Mucosa of rectum (tissue), 2 donors: Measurements from ENCODE around the gene IGSF21.

Experiments
- H3K27ac ChIP-seq, 2 donors: one replicate each; pipeline ENCODE4 v1.7.0; 2013; ENCODE audit warnings: inconsistent platforms in 2 of 2, low read depth in 2 of 2, low read length in 2 of 2
- H3K27me3 ChIP-seq, 2 donors: one replicate each; pipeline ENCODE4 v1.7.0; 2013; ENCODE audit warnings: low read length in 2 of 2; ENCODE audit not compliant: control insufficient read depth in 2 of 2, insufficient read depth in 2 of 2
- H3K36me3 ChIP-seq, 2 donors: one replicate each; pipeline ENCODE4 v1.7.0; 2013; ENCODE audit warnings: low read length in 2 of 2; ENCODE audit not compliant: control insufficient read depth in 2 of 2, insufficient read depth in 2 of 2
- H3K4me1 ChIP-seq, 2 donors: one replicate each; pipeline ENCODE4 v1.7.0; 2013; ENCODE audit warnings: low read length in 2 of 2, mild to moderate bottlenecking in 1 of 2; ENCODE audit not compliant: control insufficient read depth in 2 of 2, insufficient read depth in 2 of 2
- H3K4me3 ChIP-seq, 2 donors: one replicate each; pipeline ENCODE4 v1.7.0; 2013; ENCODE audit warnings: low read length in 2 of 2
- H3K9ac ChIP-seq, 2 donors: one replicate each; pipeline ENCODE4 v1.7.0; 2013; ENCODE audit warnings: low read length in 2 of 2, low read depth in 1 of 2, mild to moderate bottlenecking in 1 of 2
- H3K9me3 ChIP-seq, 2 donors: one replicate each; pipeline ENCODE4 v1.7.0; 2013; ENCODE audit warnings: low read length in 2 of 2; ENCODE audit not compliant: control insufficient read depth in 2 of 2
- donor health status: healthy.
- donor health status: Normal muscosa, but diverticular disease.

Gene IGSF21

GRCh38 chr1:18118078-18118477 lies 10.5 kb downstream of the IGSF21 start:
- H3K27me3 ChIP-seq, result peaks cover 25 to 29% of the 10 kb centered on the region in 2 donors
- H3K27ac ChIP-seq, result no peak overlapping the region
- H3K9me3 ChIP-seq, result no peaks in the 10 kb centered on the region
- no peak overlapping the region for H3K4me3 ChIP-seq
- no peaks in the 10 kb centered on the region for H3K4me1 ChIP-seq
- no peaks in the 10 kb centered on the region for H3K36me3 ChIP-seq
- no peak overlapping the region for H3K9ac ChIP-seq

GRCh38 chr1:18118491-18118890 lies 10.9 kb downstream of the IGSF21 start:
- Histone ChIP-seq H3K9me3 (no peaks in the 10 kb centered on the region), H3K9ac (no peak overlapping the region), H3K27ac (no peak overlapping the region), H3K4me3 (no peak overlapping the region), H3K27me3 (peaks cover 25 to 29% of the 10 kb centered on the region in 2 donors), H3K36me3 (no peaks in the 10 kb centered on the region), H3K4me1 (no peaks in the 10 kb centered on the region)

- H3K9ac ChIP-seq, result no peak overlapping the region
- H3K27ac ChIP-seq, result no peak overlapping the region
- no peak overlapping the region for H3K4me3 ChIP-seq
- H3K4me1 ChIP-seq, result no peaks in the 10 kb centered on the region
- no peaks in the 10 kb centered on the region for H3K36me3 ChIP-seq
- no peaks in the 10 kb centered on the region for H3K9me3 ChIP-seq
- peaks cover 28 to 29% of the 10 kb centered on the region in 2 donors for H3K27me3 ChIP-seq
These were observed 11.7 kb downstream of the IGSF21 start for GRCh38 chr1:18119289-18119688.

- H3K4me1 ChIP-seq, result no peaks in the 10 kb centered on the region
- H3K9me3 ChIP-seq, result no peaks in the 10 kb centered on the region
- no peak overlapping the region for H3K27ac ChIP-seq
- H3K36me3 ChIP-seq, result no peaks in the 10 kb centered on the region
- no peak overlapping the region for H3K4me3 ChIP-seq
- no peak overlapping the region for H3K9ac ChIP-seq
- H3K27me3 ChIP-seq, result peaks cover 24 to 29% of the 10 kb centered on the region in 2 donors
These were observed 12.3 kb downstream of the IGSF21 start for GRCh38 chr1:18119771-18120377.

GRCh38 chr1:18120638-18121037 lies 13.0 kb downstream of the IGSF21 start:
- Histone ChIP-seq H3K4me3 (no peak overlapping the region), H3K36me3 (no peaks in the 10 kb centered on the region), H3K9ac (no peak overlapping the region), H3K4me1 (no peaks in the 10 kb centered on the region), H3K9me3 (no peaks in the 10 kb centered on the region), H3K27ac (no peak overlapping the region), H3K27me3 (peaks cover 18 to 26% of the 10 kb centered on the region in 2 donors)

- Histone ChIP-seq H3K27me3 (peaks cover 14 to 22% of the 10 kb centered on the region in 2 donors), H3K9ac (no peak overlapping the region), H3K36me3 (no peaks in the 10 kb centered on the region), H3K27ac (no peak overlapping the region), H3K4me1 (no peaks in the 10 kb centered on the region), H3K4me3 (no peak overlapping the region), H3K9me3 (no peaks in the 10 kb centered on the region)
These were observed 13.6 kb downstream of the IGSF21 start for GRCh38 chr1:18121072-18121820.

- Histone ChIP-seq H3K27me3 (peaks cover 3 to 12% of the 10 kb centered on the region in 2 donors), H3K4me1 (no peaks in the 10 kb centered on the region), H3K4me3 (no peak overlapping the region), H3K9ac (no peak overlapping the region), H3K27ac (no peak overlapping the region), H3K36me3 (no peaks in the 10 kb centered on the region), H3K9me3 (no peaks in the 10 kb centered on the region)
These were observed 15.9 kb downstream of the IGSF21 start for GRCh38 chr1:18123467-18123992.

GRCh38 chr1:18124977-18125376 lies 17.4 kb downstream of the IGSF21 start:
- no peak overlapping the region for H3K4me3 ChIP-seq
- no peak overlapping the region for H3K9ac ChIP-seq
- H3K27ac ChIP-seq, result no peak overlapping the region
- no peaks in the 10 kb centered on the region for H3K36me3 ChIP-seq
- H3K27me3 ChIP-seq, result peaks cover 2 to 12% of the 10 kb centered on the region in 2 donors
- no peaks in the 10 kb centered on the region for H3K9me3 ChIP-seq
- no peaks in the 10 kb centered on the region for H3K4me1 ChIP-seq

GRCh38 chr1:18126616-18127015 lies 19.0 kb downstream of the IGSF21 start:
- Histone ChIP-seq H3K27ac (no peak overlapping the region), H3K36me3 (no peaks in the 10 kb centered on the region), H3K9me3 (no peaks in the 10 kb centered on the region), H3K4me1 (no peaks in the 10 kb centered on the region), H3K4me3 (no peak overlapping the region), H3K27me3 (peaks cover 2 to 3% of the 10 kb centered on the region in 2 donors), H3K9ac (no peak overlapping the region)

GRCh38 chr1:18128298-18128697 lies 20.7 kb downstream of the IGSF21 start:
- peaks cover 0 to 2% of the 10 kb centered on the region in 2 donors for H3K27me3 ChIP-seq
- no peak overlapping the region for H3K27ac ChIP-seq
- H3K4me1 ChIP-seq, result no peaks in the 10 kb centered on the region
- H3K36me3 ChIP-seq, result no peaks in the 10 kb centered on the region
- no peak overlapping the region for H3K9ac ChIP-seq
- H3K4me3 ChIP-seq, result no peak overlapping the region
- no peaks in the 10 kb centered on the region for H3K9me3 ChIP-seq
